Activated naive CD4-positive, alpha-beta T cell treated with anti-CD3 and anti-CD28 coated beads for 36 hours (primary cell): ENCODE data around the gene NAV2. TPM values are rescaled to one million over a fixed set of nuclear protein-coding genes. Genes with fewer than 3 reads are reported as not detected.

ENCODE experiments used
- CTCF ChIA-PET: fragments of 350-600 bp; sonication (Branson Sonifier 250); formaldehyde crosslinking; loops from one replicate; lab custom pipeline; 2021; ENCODE audit warnings: antibody characterized with exemption; lab: Charles Lee
- DNase-seq: peaks from one replicate; pipeline ENCODE4 v3.0.0-alpha.2; 2020
- H3K27ac Mint-ChIP-seq: one replicate; pipeline ENCODE4 v1.8.0; 2021; ENCODE audit warnings: mild to moderate bottlenecking, mixed read lengths
- H3K27me3 Mint-ChIP-seq: one replicate; pipeline ENCODE4 v1.8.0; 2021; ENCODE audit warnings: low read depth, mixed read lengths
- H3K36me3 Mint-ChIP-seq: one replicate; pipeline ENCODE4 v1.8.0; 2021; ENCODE audit warnings: low read depth, mixed read lengths
- H3K4me1 Mint-ChIP-seq: one replicate; pipeline ENCODE4 v1.8.0; 2021; ENCODE audit warnings: low read depth, mixed read lengths
- H3K4me3 Mint-ChIP-seq: one replicate; pipeline ENCODE4 v1.8.0; 2021; ENCODE audit warnings: mild to moderate bottlenecking, moderate library complexity, mixed read lengths
- H3K9me3 Mint-ChIP-seq: one replicate; pipeline ENCODE4 v1.8.0; 2021; ENCODE audit warnings: mixed read lengths
- intact Hi-C: fragments of 100-400 bp; cut with micrococcal nuclease; formaldehyde crosslinking; loops from one replicate; pipeline ENCODE4 v1.15.1; 2023
- total RNA-seq, 2 experiments: library from RNA; stranded (reverse); gene quantifications; one replicate each; pipeline ENCODE4 v1.2.3, GENCODE V29; 2021

The NAV2 gene
- total RNA-seq, 2 experiments from 2014 or later = 0.20 to 0.41 TPM

DNA sequence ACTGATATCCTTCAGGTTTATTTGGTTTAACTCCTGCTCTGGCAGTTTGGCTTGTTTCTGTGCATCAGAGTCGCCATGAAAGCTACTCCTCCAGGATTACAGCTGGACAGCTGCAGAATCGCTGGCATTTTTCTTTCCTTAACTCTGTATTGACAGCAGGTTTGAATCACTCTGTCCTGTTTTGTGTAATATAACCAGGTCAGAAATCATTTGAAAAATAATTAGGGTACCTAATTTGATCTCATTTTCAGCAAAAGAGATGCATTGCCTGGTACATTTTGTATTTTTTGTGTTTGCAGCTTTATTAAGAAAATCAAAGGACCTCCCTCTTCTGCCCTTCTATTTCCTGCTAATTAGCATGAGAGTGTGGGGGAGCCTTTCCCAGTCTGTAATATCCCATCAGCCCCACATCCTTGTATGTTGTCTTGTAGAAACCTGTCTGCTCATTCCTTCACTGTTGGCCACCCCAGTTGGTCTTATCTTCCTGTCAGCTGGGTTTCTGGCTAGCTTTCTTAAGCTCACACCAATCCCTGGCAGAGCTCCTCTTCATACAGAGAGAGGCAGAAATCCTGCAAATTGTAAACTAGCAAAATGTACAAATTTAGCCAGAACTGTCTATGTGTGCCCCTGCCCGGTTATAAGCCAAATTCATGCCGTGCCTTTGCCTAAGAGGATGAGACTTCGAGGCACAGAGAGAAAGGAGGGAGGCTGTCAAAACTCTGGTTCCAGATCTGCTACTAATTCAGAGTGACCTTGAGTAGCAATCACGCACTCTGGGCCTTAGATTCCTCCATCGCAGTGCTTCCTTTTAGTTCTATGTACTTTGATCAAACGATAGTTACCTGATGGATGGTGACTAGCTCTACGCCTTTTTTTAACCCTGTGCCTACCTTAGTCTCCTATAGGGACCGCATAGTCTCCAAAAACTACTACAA is 200.6 kb downstream of the NAV2 start:
- H3K4me1 Mint-ChIP-seq = no peaks in the 10 kb centered on the region
- no peaks in the 10 kb centered on the region for H3K36me3 Mint-ChIP-seq
- no peak overlapping the region for H3K4me3 Mint-ChIP-seq

DNA sequence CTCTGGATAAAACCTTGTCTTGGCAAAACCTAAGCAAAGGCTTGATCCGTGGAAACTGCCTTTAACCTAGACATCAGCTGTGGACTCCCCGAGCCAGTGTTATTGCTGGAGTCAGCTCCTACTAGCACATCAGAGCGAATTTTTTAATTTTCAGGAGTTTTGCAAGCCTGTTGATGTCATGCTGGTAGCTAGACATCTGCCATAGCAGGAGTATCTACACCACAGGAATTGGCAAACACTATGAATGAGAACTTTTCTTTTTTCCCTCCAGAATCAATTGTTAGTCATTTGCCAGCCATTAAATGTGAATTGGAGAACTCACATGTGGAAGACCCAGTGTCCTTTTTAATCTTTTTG is 201.2 kb downstream of the NAV2 start:
- Mint-ChIP-seq H3K4me1 (no peaks in the 10 kb centered on the region), H3K27me3 (peaks cover 6% of the 10 kb centered on the region), H3K9me3 (no peaks in the 10 kb centered on the region), H3K36me3 (no peaks in the 10 kb centered on the region), H3K27ac (no peak overlapping the region), H3K4me3 (no peak overlapping the region)
- intact Hi-C loops = no loop called here
- CTCF ChIA-PET = interaction anchor here (1.1 kb wide), 1 partner anchor 9 kb away, joined by 4 read pairs; no protein-coding TSS in a partner anchor
- no peak for DNase-seq

More for the DNA sequence above, 200.6 kb downstream of the NAV2 start:
- Mint-ChIP-seq H3K27ac (no peak overlapping the region), H3K9me3 (no peaks in the 10 kb centered on the region), H3K27me3 (peaks cover 6% of the 10 kb centered on the region)
- intact Hi-C loops = no loop called here
- no peak for DNase-seq
- CTCF ChIA-PET = interaction anchor here (1.1 kb wide), 1 partner anchor 9 kb away, joined by 4 read pairs; no protein-coding TSS in a partner anchor

DNA sequence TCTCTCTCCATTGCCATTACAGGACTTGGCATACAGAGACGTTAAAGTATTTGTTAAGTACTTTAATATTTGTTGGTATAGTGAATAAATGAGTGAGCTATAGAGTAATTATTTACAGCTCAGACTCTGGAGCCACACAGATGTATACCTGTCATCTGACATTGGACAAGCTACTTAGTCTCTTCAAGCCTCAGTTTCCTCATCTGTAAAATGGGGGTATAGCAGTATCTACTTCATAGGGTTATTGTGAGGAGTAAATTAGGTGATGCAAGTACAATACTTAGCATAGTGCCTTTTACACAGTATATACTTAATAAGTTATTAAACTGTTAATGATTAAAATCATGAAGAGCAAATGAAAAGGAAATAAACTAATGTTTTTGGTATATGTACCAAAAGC is 203.2 kb downstream of the NAV2 start:
- Mint-ChIP-seq H3K4me3 (no peak overlapping the region), H3K9me3 (no peaks in the 10 kb centered on the region), H3K4me1 (no peaks in the 10 kb centered on the region), H3K27ac (no peak overlapping the region), H3K27me3 (peaks cover 16% of the 10 kb centered on the region), H3K36me3 (no peaks in the 10 kb centered on the region)
- intact Hi-C loops = no loop called here
- CTCF ChIA-PET = no interaction called here
- DNase-seq = no peak

DNA sequence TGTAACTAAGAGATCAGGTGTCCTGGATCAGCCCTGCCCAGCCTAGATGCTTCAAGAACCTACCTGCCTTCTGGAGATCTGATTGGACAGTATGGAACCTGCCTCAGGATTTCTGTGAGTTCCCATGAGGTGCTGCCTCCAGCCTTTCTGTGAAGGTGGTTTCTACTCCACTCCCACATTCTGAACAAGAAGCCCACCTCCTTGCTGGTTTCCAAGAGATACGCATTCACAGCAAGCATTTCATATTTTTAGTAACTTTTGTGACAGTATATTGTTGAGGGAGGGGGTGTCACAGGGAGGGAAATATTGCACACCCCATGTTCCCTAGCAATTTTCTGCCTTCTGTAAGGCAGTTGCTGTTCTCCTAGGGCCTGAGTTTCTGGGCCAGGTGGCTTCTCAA is 204.4 kb downstream of the NAV2 start:
- H3K4me3 Mint-ChIP-seq = no peak overlapping the region
- H3K4me1 Mint-ChIP-seq = no peaks in the 10 kb centered on the region
- intact Hi-C loops = no loop called here
- no peak for DNase-seq
- no peaks in the 10 kb centered on the region for H3K9me3 Mint-ChIP-seq
- H3K27me3 Mint-ChIP-seq = peaks cover 16% of the 10 kb centered on the region
- H3K27ac Mint-ChIP-seq = no peak overlapping the region
- CTCF ChIA-PET = interaction anchor here (1.4 kb wide), 1 partner anchor 846 kb away, joined by 3 read pairs; no protein-coding TSS in a partner anchor
- H3K36me3 Mint-ChIP-seq = no peaks in the 10 kb centered on the region

DNA sequence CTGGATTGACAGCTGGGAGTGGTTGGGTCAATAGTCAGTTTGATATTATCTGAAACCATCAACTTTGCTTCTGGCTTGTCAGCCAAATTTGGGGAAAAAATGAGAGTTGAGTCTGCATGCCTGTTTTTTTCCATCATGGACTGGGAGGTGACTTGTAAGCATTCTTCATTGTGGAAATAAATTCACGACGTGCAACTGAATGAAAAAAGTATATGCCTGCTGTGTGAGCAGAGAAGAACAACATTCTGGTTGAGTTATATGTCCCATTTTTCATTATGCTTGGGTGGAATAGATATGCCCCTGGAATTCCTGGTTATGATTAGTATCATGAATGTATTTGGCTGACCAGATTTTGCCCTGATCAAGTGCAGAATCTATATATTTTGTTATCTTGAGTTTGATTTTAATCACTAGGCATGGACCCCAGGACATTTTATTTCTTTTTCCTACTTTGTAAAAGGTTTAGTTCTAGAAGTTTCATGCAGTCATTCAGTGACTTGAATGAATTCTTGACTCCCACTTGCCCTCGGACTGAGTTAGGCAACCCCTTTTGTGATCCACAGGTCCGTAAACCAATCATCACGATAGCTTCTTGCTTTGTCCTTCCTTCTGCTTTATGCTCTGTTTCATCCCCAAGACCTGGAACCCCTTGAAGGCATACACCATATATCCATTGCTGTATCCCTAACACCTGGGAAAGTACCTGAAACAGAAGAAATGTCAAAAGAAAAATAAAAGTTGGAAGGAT is 205.8 kb downstream of the NAV2 start:
- intact Hi-C loops = no loop called here
- no peak overlapping the region for H3K27ac Mint-ChIP-seq
- H3K4me3 Mint-ChIP-seq = no peak overlapping the region
- peaks cover 16% of the 10 kb centered on the region for H3K27me3 Mint-ChIP-seq
- H3K36me3 Mint-ChIP-seq = no peaks in the 10 kb centered on the region
- DNase-seq = no peak
- H3K4me1 Mint-ChIP-seq = no peaks in the 10 kb centered on the region
- CTCF ChIA-PET = interaction anchor here (1.4 kb wide), 1 partner anchor 848 kb away, joined by 3 read pairs; no protein-coding TSS in a partner anchor
- no peaks in the 10 kb centered on the region for H3K9me3 Mint-ChIP-seq

DNA sequence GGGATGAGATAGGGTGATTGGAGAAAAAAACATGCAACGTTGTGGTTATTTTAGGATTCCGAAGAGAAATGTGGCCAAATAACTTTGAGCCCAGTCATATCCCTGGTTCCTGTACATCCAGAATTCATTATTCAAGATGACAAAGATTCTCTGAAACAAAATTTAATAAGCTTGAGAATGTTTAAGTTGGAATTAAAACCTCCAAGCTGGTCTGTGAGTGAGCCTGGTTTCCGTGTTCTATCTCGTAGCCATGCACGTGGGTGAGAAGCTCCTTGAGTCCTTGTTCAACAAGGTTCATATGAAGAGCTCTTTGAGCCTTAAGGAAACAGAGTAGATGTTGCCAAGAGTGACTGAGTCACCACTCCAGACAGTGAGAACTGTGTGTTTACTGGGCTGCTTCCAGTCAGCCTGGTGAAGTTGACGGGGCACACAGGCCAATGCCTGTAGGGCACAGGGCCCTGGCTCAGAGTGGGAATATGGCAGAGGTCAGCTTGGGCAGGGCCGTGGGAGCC is 206.5 kb downstream of the NAV2 start:
- intact Hi-C loops = no loop called here
- no peak overlapping the region for H3K27ac Mint-ChIP-seq

DNA sequence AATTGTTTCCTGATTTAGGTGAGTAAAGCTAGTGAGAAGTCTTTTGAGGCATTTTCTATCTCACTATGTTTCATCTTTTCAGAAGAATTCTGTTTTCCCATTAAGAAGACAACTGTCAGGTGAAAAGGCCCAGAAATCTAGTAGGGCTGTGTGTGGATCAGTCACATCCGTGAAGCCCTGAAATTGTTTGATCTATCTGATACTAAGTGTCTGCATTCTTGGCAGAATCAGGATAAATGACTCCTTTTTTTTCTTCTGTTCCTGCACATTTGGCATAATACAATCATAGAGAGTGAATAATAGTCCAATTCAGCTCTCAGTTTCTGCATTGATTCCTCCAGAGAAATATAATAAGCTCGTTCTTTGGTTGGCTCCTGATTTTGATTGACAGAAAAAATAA is 208.3 kb downstream of the NAV2 start:
- Mint-ChIP-seq H3K27me3 (peaks cover 16% of the 10 kb centered on the region), H3K4me1 (no peaks in the 10 kb centered on the region), H3K27ac (no peak overlapping the region), H3K36me3 (no peaks in the 10 kb centered on the region), H3K4me3 (no peak overlapping the region), H3K9me3 (no peaks in the 10 kb centered on the region)
- intact Hi-C loops = no loop called here
- CTCF ChIA-PET = interaction anchor here (1.2 kb wide), 1 partner anchor 17 kb away, joined by 3 read pairs; no protein-coding TSS in a partner anchor
- DNase-seq = no peak

More for the DNA sequence above, 206.5 kb downstream of the NAV2 start:
- no peaks in the 10 kb centered on the region for H3K36me3 Mint-ChIP-seq
- DNase-seq = no peak
- no peaks in the 10 kb centered on the region for H3K4me1 Mint-ChIP-seq
- no peaks in the 10 kb centered on the region for H3K9me3 Mint-ChIP-seq
- no peak overlapping the region for H3K4me3 Mint-ChIP-seq
- CTCF ChIA-PET = no interaction called here
- H3K27me3 Mint-ChIP-seq = peaks cover 14% of the 10 kb centered on the region

DNA sequence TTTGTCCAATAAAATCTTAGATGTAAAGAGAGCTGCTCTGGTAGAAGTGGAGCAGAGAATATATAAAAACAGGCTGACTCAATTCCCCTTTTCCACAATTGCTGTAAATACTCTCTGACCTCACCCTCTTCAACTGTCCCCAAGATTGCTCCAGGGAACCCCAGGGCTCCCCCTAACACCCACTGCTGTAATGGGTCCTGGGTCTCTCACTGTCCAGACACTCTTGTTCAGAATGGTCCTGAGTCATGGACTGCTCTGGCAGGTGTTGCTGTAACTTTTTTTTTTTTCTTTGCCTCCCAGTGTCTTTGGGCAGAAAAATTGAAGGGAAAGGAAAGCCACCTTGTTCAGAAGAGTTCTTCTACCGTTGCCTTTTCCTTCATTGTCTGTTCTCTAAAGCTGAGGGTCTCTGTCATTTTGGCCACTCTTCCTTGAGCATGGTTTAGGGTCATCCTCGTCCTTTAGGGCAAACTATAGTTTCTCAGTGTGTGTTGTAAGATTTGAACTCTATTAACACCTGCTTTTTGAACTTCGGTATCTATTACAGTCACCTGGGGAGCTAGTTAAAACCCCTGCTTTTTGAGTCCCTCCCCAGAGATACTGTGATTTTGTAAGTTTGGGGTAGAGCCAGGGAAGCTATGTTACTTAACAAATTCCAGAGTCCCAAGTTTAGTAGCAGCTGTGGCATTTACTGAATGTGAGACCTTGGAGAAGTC is 209.5 kb downstream of the NAV2 start:
- intact Hi-C loops = no loop called here
- Mint-ChIP-seq H3K27ac (no peak overlapping the region), H3K4me1 (no peaks in the 10 kb centered on the region), H3K4me3 (no peak overlapping the region), H3K9me3 (no peaks in the 10 kb centered on the region), H3K27me3 (peaks cover 12% of the 10 kb centered on the region), H3K36me3 (no peaks in the 10 kb centered on the region)
- CTCF ChIA-PET = interaction anchor here (0.5 to 0.7 kb wide), 3 partner anchors 14 to 661 kb away, joined by 3 read pairs; no protein-coding TSS in a partner anchor
- DNase-seq = no peak

DNA sequence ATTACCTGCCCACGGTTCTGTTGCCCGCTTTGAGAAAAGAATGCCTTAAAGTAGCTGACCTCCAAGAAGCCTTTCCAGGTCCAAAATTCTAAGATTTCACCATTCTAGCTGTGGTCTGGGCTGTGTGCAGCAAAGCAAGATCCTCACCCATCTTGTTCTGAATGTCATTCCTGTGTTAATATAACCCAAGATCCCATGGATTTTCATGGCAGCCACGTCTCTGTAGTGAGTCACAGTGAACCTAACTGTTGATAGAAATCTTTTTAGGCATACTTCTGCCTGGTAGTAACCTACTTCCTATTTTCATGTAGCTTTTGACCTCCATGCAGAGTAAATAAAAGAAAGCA is 210.0 kb downstream of the NAV2 start:
- no peak overlapping the region for H3K4me3 Mint-ChIP-seq
- no peaks in the 10 kb centered on the region for H3K4me1 Mint-ChIP-seq
- no peaks in the 10 kb centered on the region for H3K36me3 Mint-ChIP-seq

DNA sequence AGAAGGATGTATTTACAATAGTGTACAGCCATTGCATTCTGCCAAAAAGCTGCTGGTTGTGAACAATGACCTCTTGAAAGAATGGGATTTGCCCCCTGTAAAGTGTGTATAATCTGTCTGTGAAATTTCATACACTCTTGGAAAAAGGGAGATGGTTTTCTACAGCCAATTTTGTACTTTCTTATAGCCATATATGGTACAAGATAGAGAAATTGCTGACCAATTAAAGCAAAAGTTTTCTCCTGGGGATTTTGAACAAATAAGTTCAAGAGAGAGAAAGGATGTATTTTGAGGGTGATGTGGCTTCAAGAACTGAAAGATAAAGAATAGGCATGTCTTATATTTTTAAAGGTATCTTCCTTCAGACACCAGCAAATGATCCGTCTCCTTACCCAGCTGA is 211.0 kb downstream of the NAV2 start:
- H3K4me3 Mint-ChIP-seq = no peak overlapping the region
- no peak overlapping the region for H3K27ac Mint-ChIP-seq
- intact Hi-C loops = no loop called here
- CTCF ChIA-PET = no interaction called here
- H3K27me3 Mint-ChIP-seq = peaks cover 12% of the 10 kb centered on the region
- H3K9me3 Mint-ChIP-seq = no peaks in the 10 kb centered on the region
- DNase-seq = no peak
- no peaks in the 10 kb centered on the region for H3K36me3 Mint-ChIP-seq
- no peaks in the 10 kb centered on the region for H3K4me1 Mint-ChIP-seq

More for the DNA sequence above, 210.0 kb downstream of the NAV2 start:
- DNase-seq = no peak
- intact Hi-C loops = no loop called here
- Mint-ChIP-seq H3K9me3 (no peaks in the 10 kb centered on the region), H3K27me3 (peaks cover 12% of the 10 kb centered on the region), H3K27ac (no peak overlapping the region)
- CTCF ChIA-PET = interaction anchor here (0.5 to 0.7 kb wide), 3 partner anchors 13 to 662 kb away, joined by 3 read pairs; no protein-coding TSS in a partner anchor

DNA sequence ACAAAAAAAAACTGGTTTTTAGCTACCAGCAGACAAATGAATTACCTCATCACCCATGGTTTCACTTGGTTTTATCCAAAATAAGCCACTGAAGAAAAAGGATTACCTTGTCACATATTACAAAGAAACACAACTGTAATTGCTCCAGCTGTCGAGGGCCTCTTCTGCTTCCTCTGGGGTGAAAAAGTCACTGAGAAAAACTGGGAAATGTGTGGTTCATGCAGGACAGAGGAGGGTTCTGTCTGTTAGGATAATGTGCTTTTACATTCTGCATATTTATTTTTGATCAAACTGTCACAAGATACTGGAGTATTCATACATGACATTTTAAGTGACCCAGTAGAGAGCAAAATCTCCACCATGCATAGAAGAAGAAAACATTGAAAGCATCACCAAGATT is 211.7 kb downstream of the NAV2 start:
- no peak overlapping the region for H3K4me3 Mint-ChIP-seq
- peaks cover 11% of the 10 kb centered on the region for H3K27me3 Mint-ChIP-seq
- intact Hi-C loops = no loop called here
- H3K4me1 Mint-ChIP-seq = no peaks in the 10 kb centered on the region
- CTCF ChIA-PET = no interaction called here
- H3K36me3 Mint-ChIP-seq = no peaks in the 10 kb centered on the region
- no peak for DNase-seq
- H3K9me3 Mint-ChIP-seq = no peaks in the 10 kb centered on the region
- H3K27ac Mint-ChIP-seq = no peak overlapping the region

DNA sequence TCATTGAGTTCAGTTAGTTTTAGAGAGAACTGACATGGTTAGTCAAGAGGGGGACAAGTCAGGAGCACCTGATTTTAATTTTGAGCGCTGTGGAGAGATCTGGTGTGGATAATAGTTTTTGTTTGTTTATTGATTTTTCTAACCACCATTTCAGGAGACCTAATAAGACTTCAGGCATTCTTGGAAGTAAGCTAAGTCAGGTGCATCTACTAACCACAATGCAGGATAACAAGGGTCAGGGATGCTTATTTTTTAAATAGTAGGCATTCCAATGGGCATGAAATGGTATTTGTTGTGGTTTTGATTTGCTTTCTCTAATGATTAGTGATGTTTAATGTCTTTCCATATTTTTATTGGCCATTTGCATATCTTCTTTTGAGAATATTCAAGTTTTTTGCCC is 212.1 kb downstream of the NAV2 start:
- Mint-ChIP-seq H3K4me3 (no peak overlapping the region), H3K36me3 (no peaks in the 10 kb centered on the region), H3K27ac (no peak overlapping the region), H3K9me3 (no peaks in the 10 kb centered on the region), H3K27me3 (peaks cover 7% of the 10 kb centered on the region), H3K4me1 (no peaks in the 10 kb centered on the region)
- DNase-seq = no peak
- CTCF ChIA-PET = no interaction called here
- intact Hi-C loops = no loop called here
